Measurements from ENCODE around the gene ZBTB18. TPM values are rescaled to one million over a fixed set of nuclear protein-coding genes. Genes with fewer than 3 reads are reported as not detected.

ZBTB18 gene
- total RNA-seq, 1 experiment from 2014 or later, result 8.8 TPM

- no peak for TF ChIP-seq CTCF (IDR thresholded peaks at IDR 0.05; ENCODE audit: insufficient read depth in 1 of 2, low read depth in 1 of 2, low read length in 1 of 2, severe bottlenecking in 1 of 2, unreplicated experiment in 1 of 2)
- H3K36me3 ChIP-seq (ENCODE audit: control insufficient read depth, insufficient read depth, low read length), result no peaks in the 10 kb centered on the region
- H3K4me1 Mint-ChIP-seq (ENCODE audit: low read depth, unreplicated experiment), result no peaks in the 10 kb centered on the region
- H3K36me3 Mint-ChIP-seq (ENCODE audit: insufficient read depth, unreplicated experiment), result no peaks in the 10 kb centered on the region
- H3K4me3 ChIP-seq (ENCODE audit: low read depth, low read length), result no peak overlapping the region
- ChIA-PET CTCF (no interaction called here), POLR2A (no interaction called here)
- H3K27me3 Mint-ChIP-seq (ENCODE audit: insufficient read depth, unreplicated experiment), result peaks cover 17% of the 10 kb centered on the region
- intact Hi-C loops (cut with micrococcal nuclease; ENCODE audit: unreplicated experiment), result no loop called here
- no peaks in the 10 kb centered on the region for H3K9me3 ChIP-seq
- H3K27ac Mint-ChIP-seq (ENCODE audit: unreplicated experiment), result no peak overlapping the region
- DNase-seq, result no peak
- no peak overlapping the region for H3K4me3 Mint-ChIP-seq (ENCODE audit: unreplicated experiment)
- H3K4me1 ChIP-seq, result no peaks in the 10 kb centered on the region
- no peaks in the 10 kb centered on the region for H3K9me3 Mint-ChIP-seq (ENCODE audit: unreplicated experiment)
- no TSS peak for BruUV-seq (replicated peaks)
- no peaks in the 10 kb centered on the region; the same call in 1 of the 2 replicates for H3K27me3 ChIP-seq (replicated peaks; ENCODE audit: control insufficient read depth, insufficient read depth, low read length)
Measured at GRCh38 chr1:244010703-244011123, 40.4 kb upstream of the ZBTB18 start.

GRCh38 chr1:244011271-244011670 lies 39.8 kb upstream of the ZBTB18 start:
- no peaks in the 10 kb centered on the region; the same call in 1 of the 2 replicates for H3K27me3 ChIP-seq (replicated peaks; ENCODE audit: control insufficient read depth, insufficient read depth, low read length)
- TF ChIP-seq CTCF (IDR thresholded peaks at IDR 0.05; ENCODE audit: insufficient read depth in 1 of 2, low read depth in 1 of 2, low read length in 1 of 2, severe bottlenecking in 1 of 2, unreplicated experiment in 1 of 2), result no peak
- H3K4me3 ChIP-seq (ENCODE audit: low read depth, low read length), result no peak overlapping the region
- intact Hi-C loops (cut with micrococcal nuclease; ENCODE audit: unreplicated experiment), result no loop called here
- no peaks in the 10 kb centered on the region for H3K4me1 ChIP-seq
- Mint-ChIP-seq H3K27ac (ENCODE audit: unreplicated experiment) (no peak overlapping the region), H3K4me3 (ENCODE audit: unreplicated experiment) (no peak overlapping the region), H3K4me1 (ENCODE audit: low read depth, unreplicated experiment) (no peaks in the 10 kb centered on the region), H3K27me3 (ENCODE audit: insufficient read depth, unreplicated experiment) (peaks cover 17% of the 10 kb centered on the region), H3K36me3 (ENCODE audit: insufficient read depth, unreplicated experiment) (no peaks in the 10 kb centered on the region), H3K9me3 (ENCODE audit: unreplicated experiment) (no peaks in the 10 kb centered on the region)
- H3K36me3 ChIP-seq (ENCODE audit: control insufficient read depth, insufficient read depth, low read length), result no peaks in the 10 kb centered on the region
- no peak for DNase-seq
- CTCF ChIA-PET, result no interaction called here
- BruUV-seq (replicated peaks), result no TSS peak
- POLR2A ChIA-PET, result no interaction called here
- no peaks in the 10 kb centered on the region for H3K9me3 ChIP-seq

GRCh38 chr1:244011786-244012185 lies 39.3 kb upstream of the ZBTB18 start:
- no TSS peak for BruUV-seq (replicated peaks)
- DNase-seq, result no peak
- TF ChIP-seq CTCF (IDR thresholded peaks at IDR 0.05; ENCODE audit: insufficient read depth in 1 of 2, low read depth in 1 of 2, low read length in 1 of 2, severe bottlenecking in 1 of 2, unreplicated experiment in 1 of 2), result no peak
- Histone ChIP-seq H3K4me1 (no peaks in the 10 kb centered on the region), H3K4me3 (ENCODE audit: low read depth, low read length) (no peak overlapping the region), H3K36me3 (ENCODE audit: control insufficient read depth, insufficient read depth, low read length) (no peaks in the 10 kb centered on the region), H3K27me3 (replicated peaks; ENCODE audit: control insufficient read depth, insufficient read depth, low read length) (no peaks in the 10 kb centered on the region; the same call in 1 of the 2 replicates), H3K9me3 (no peaks in the 10 kb centered on the region)
- Mint-ChIP-seq H3K4me1 (ENCODE audit: low read depth, unreplicated experiment) (no peaks in the 10 kb centered on the region), H3K27me3 (ENCODE audit: insufficient read depth, unreplicated experiment) (peaks cover 17% of the 10 kb centered on the region), H3K27ac (ENCODE audit: unreplicated experiment) (no peak overlapping the region), H3K36me3 (ENCODE audit: insufficient read depth, unreplicated experiment) (no peaks in the 10 kb centered on the region), H3K9me3 (ENCODE audit: unreplicated experiment) (no peaks in the 10 kb centered on the region), H3K4me3 (ENCODE audit: unreplicated experiment) (no peak overlapping the region)
- ChIA-PET CTCF (no interaction called here), POLR2A (no interaction called here)
- intact Hi-C loops (cut with micrococcal nuclease; ENCODE audit: unreplicated experiment), result no loop called here

All from Caco-2 (cell line).